HFF-Myc (cell line): Measurements from ENCODE around the gene APOB.

Source experiments
- DNase-seq: peaks from one replicate; pipeline ENCODE4 v3.0.0-alpha.2; 2011; ENCODE audit warnings: low read depth; ENCODE audit errors: extremely low read depth
- H3K4me3 ChIP-seq: replicated peaks from 2 replicates; pipeline ENCODE4 v1.5.1; 2011; ENCODE audit warnings: low read depth, mild to moderate bottlenecking, control low read depth, low read length
- CTCF ChIP-seq: IDR thresholded peaks from 2 replicates; pipeline ENCODE4 v1.5.1; 2012; ENCODE audit warnings: mild to moderate bottlenecking, low read depth, low read length, control low read depth; ENCODE audit errors: missing control alignments

APOB gene

GRCh38 chr2:21006423-21007128, 37.3 kb downstream of the APOB start:
- no peak for DNase-seq
- H3K4me3 ChIP-seq, result no peak overlapping the region
- TF ChIP-seq CTCF, result no peak

GRCh38 chr2:21005700-21006422, 38.0 kb downstream of the APOB start:
- H3K4me3 ChIP-seq, result no peak overlapping the region
- DNase-seq, result no peak
- no peak for TF ChIP-seq CTCF

GRCh38 chr2:21005111-21005699, 38.7 kb downstream of the APOB start:
- H3K4me3 ChIP-seq, result no peak overlapping the region
- DNase-seq, result no peak
- TF ChIP-seq CTCF, result no peak

- no peak for DNase-seq
- no peak for TF ChIP-seq CTCF
- H3K4me3 ChIP-seq, result no peak overlapping the region
These were observed 39.7 kb downstream of the APOB start for GRCh38 chr2:21004181-21004572.

GRCh38 chr2:21003572-21004180, 40.2 kb downstream of the APOB start:
- DNase-seq, result no peak
- H3K4me3 ChIP-seq, result no peak overlapping the region
- TF ChIP-seq CTCF, result no peak

- TF ChIP-seq CTCF, result no peak
- H3K4me3 ChIP-seq, result no peak overlapping the region
- DNase-seq, result no peak
These were observed 41.1 kb downstream of the APOB start for GRCh38 chr2:21002814-21003192.
